Activated naive CD4-positive, alpha-beta T cell treated with Interleukin-2 at 50 U/mL for 16 hours (primary cell): ENCODE results near the gene NBAS.
A peak's percentile ranks its signal among the peaks of the same experiment; 100 is the strongest.

ENCODE experiments used
- DNase-seq: peaks from one replicate; pipeline ENCODE4 v3.0.0-alpha.2; 2020

NBAS gene

DNA sequence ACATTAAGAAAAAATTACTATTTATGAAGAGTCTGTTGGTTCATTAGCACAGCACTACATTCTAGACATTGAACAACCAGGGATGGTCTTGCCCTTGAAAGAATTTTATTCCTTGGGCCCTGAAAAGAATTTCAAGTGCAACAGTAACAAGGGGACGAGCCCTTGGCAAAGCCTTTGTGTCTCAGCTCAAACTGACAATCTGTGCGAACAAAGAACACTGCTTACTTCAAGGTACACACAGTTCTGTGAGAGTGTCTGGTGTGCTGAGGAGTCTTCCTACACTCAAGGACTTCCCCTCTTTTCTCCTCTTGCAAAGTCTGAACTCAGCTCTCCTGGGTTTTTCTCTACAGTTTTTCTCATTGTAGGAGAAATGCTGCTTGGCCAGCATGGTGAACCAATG lies 373.4 kb downstream of the NBAS start:
- no peak for DNase-seq

DNA sequence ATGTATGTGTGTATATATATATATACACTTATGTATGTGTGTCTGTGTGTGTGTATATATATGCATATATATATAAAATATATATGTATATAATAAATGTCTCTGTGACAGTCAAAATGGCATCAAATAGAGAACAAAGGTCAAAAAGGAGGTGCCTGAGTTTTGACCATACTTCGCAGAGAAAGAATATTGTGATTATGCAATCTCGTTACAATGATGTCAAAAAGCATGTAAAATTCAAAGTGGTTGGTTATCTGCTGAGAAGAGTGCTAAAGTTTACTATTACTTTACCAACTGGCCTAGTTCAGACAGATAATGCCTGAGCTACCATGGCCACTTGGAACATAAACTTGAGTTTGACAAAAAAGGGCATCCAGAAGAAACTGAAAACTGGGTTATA lies 375.0 kb downstream of the NBAS start:
- no peak for DNase-seq

DNA sequence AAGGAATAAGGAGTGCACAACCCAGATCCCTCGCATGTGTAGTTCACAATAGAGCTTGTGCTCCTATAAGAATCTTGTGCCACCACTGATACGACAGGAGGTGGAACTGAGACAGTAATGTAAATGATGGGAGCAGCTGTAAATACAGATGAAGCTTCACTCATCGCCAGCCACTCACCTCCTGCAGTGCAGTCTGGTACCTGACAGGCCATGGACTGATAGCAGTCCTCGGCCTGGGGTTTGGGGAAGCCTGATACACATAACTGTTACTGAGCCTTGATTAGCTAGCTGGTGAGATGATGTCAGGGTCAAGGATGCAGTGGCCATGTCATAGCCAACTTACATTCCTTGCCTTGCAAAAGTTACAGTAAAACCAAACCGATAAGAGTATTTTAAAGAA lies 376.6 kb downstream of the NBAS start:
- DNase-seq: no peak

DNA sequence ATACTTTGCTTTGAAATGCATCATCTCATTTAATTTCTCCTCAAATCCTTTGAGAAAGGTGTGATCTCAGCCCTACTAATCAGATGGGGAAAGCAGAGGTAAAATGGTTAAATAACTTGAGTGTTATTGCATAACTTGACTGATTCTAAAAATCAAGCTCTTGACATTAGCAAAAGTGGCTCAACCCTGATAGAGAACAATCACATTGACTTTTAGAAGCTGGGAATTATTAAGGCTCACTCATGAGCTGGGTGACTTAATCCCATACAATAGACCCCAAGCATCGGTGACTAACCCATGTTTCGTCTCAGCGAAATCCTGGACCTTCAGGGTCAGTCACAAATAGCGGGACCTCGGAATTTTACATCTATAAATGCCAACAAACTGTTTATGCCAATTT lies 378.9 kb downstream of the NBAS start:
- no peak for DNase-seq

DNA sequence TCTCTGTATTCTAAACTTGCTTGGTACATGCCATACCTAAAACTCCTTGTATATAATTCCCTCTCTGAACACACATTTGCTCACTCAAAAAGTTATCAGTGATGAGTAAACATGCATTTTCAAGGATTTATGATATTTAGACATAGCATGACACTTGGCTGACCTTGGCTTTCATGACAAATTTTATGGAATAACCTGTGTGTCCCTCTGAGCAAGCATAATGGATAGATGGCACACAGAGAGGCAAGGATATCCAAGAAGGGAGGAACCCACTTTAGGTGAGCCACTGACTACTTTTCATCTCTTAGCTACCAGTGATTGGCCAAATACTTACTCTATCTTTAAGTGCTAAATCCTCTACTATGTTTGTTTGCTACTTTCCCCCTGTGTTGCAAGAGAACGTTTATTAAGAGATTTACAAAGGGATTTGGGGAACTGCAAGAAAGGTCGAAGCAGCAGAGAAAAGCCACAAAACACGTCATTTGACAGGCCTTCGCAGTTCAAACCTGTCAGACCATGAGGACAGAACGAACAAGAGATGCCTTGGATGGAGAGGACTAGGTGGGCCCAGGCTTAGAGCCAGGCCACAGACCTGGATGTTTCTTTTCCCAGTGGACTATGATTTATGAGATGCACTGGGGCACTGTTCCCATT lies 379.9 kb downstream of the NBAS start:
- DNase-seq: no peak

DNA sequence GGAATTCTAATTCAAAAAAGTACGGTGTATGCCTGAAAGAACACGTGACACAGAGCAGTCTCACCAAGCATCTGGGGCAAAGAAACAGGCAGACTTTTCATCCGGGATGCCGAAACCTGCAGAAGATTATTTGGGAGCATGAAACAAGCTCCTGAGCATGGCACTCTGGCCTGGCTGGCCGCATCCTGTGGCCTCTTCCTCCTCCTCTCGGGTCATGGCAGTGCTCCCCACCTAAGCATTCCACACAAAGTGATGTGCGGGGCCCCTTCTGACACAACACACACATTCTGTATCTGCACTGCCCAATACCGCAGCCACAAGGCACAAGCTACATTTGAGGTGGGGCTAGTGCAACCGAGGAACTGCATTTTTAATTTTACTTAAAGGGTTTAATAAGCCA lies 380.8 kb downstream of the NBAS start:
- no peak for DNase-seq

DNA sequence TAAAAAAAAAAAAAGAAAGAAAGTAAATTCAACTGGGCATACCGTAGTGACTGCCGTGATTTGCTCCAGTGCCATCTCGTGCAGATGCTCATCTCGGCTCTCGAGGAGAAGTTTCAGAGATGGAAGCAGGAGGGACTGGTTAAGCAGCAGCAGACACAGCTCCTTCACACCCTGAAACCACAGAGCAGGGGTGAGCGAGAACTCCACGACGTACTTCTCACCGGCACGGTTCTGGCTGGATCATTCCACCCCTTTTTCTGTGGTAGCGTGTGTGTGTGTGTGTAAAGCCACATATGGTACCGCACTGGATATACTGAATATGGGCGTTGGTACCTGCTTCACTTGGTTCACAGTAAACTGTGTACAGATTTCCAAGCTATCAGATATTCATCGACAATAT lies 382.2 kb downstream of the NBAS start:
- DNase-seq: peak; percentile 17

DNA sequence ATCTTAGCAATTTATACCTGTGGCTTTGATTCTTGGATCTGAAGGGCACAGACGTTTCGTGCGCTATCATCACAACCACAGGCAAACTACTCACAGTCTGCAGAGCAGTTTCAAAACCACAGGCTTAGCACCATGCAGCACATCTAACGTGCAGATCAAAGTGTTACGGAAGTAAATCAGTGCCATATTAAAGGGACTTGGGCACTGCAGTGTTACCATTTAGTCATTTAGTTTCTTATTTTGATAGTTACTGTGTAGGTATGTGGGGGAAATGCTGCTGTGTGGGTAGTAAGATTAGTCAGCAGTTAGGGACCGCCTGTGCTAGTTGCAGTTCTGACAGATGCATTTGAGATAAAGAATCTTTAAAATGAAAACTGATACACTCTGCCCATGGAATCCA lies 384.0 kb downstream of the NBAS start:
- peak; percentile 75 for DNase-seq

DNA sequence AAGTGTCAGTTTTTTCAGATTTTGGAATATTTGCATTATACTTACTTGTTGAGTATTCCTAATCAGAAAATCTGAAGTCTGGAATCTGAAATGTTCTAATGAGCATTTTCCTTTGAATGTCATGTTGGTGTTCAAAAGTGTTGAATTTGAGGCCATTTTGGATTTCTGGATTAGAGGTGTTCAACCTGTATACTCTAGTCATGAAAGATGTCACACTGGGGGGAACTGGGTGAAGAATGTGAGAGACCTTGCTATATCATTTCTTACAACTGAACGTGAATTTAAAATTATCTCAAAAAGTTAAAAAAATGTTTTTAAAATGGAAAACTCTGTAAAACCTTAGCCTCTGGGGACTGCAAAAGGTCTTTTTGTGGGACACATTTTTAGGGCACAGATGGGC lies 384.5 kb downstream of the NBAS start:
- no peak for DNase-seq

DNA sequence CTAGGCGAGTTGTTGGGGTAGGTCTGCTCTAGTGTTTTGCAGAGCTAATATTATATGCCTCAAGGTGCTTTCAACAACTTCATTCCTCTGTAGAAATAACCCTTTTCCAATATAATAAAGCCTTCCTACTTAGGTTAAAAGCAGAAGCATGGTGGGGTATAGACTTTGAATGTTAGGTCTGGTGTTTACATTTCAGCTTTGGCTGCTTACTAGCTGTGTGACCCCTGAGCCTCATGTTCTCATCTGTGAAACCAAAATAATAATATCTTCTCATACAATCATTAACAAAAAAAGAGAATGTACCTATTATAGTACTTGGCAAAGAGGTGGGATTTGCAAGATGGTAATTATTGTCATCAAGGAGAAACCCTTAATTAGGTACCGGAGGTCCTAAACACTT lies 386.6 kb downstream of the NBAS start:
- no peak for DNase-seq

DNA sequence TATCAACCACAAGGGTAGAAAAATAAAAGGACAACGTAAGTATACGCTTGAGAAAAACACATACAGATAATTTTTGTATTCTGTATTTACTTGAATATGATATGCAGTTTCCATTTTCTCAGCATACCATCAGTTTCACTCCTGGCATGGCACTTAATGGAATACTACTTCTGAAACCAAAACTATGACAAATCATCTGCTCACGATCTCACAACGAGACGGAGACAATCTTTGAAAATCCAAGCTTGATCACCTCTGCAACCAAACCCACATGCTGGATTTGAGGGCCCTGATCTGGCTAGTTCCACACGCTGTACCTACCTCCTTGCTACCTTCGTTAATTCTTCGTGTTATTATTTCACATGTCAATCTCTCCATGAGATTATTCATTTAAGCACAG lies 387.6 kb downstream of the NBAS start:
- DNase-seq: peak; percentile 12

DNA sequence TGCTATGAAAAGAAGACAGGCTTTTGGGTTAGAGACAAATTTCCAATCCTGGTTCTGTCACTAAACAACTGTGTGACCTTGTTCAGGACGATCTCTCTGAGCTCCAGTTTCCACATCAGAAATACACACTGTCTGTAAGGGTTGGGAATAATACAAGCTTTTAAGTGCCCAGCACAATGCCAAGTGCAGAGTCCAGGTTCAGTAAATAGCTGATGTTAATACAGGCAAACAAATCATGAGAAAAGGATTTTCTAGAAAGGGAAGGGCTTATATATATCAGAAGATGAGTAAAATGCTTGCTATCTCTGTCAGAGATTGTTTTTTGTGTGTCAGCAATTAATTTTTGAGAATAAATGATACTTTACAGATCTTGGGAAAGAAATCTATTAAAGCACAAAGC lies 388.3 kb downstream of the NBAS start:
- DNase-seq: no peak

DNA sequence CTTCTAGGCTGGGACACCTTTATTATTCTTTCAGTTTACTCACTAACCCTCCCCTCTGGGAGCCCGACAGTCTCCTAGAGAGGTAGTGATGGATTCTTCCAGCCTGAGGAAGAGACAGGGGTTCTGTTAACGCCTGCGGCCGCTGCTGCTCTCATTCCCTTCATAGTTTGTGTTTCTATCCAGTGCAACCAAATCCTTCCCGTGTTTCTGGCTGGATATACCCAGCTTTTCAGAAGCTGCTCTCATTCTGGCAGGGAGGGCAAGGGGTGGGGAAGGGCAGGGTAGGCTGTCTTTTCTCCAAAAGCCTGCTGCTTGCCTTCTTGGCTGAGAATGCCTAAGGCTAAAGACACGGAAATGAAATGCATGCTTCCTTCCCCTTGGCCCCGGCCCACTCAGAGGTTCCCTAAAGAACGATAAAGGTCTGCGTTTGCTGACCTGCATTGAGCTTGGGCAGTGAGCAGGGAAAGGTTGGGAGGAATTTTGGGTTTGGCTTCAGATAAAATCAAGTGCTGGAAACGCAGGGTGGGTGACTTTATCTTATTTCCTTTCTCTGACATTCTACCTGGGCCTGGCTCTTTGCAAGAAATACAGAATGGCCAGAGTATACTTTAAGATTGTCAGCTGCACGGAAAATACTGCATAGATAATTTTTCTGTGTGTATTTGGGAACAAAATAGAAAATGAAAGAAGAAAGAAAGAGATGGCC lies 390.9 kb downstream of the NBAS start:
- DNase-seq: no peak

DNA sequence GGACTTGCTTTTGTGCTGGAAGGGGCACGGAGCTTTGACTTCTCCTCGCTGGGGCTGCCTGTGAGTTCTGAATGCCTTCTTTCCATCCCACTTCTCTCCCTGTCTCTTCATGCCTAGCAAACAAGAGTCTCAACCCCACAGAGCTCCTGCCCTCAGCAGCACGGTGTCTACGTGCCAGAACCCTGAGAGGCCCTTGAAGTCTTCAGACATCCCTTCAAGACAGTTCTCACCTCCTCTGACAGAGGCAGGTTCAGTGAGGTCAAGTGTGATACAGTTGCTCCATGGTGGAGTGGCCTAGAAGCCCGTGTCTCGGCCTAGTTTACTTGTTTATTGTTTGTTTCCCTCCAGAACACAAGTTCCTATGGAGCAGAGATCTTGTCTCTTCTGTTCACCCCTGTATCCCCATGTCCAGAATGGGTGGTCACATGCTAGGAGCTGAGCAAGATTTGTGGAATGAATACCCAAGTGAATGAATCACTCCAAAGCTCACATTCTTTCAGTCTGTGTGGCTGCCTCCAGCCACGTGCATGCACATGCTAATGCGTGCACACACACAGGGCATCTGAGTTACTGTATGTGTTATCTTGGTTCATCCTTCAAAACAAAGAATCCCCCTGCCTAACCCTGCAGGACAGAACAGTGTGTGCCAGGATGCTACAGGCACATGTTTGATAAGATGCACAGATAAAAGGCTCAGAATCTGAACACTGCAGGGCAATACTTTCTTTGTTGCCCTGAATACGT lies 391.6 kb downstream of the NBAS start:
- DNase-seq: no peak

DNA sequence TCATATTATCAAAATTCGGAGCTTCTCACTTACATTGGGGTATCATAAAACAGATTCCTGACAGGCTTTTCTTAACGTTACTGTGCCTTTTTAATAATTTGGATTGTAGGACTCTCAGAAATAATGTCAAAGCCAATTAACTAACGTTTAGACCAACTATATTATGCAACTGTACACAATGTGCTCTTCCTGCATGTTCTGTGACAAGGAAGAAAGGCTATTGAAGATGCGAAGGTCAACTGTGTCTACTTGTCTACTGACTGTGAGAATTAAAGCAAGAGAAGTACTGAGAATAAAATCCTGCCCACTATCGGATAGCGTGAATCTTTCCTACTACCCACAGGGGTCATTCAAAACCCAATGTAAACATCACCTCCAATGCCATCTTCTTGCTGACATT lies 393.0 kb downstream of the NBAS start:
- no peak for DNase-seq

DNA sequence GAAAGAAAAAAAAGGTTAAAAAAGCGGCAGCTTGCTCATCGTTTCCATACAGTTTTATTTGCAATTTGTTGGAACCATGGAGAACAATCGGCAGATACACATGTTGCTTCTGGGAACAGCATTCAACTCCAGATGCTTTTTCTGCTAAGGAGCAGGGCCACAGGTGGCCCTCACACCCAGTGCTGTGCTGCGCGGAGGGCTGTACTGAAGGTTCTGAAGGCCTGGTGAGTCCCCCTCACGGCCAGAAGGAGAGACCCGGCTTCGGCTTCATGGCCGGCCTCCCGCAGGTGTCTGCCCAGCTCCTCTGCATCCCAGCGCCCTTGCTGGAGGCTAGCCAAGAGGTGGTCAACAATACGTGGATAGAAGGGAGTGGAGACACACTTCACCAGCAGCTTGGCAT lies 394.3 kb downstream of the NBAS start:
- DNase-seq: no peak

DNA sequence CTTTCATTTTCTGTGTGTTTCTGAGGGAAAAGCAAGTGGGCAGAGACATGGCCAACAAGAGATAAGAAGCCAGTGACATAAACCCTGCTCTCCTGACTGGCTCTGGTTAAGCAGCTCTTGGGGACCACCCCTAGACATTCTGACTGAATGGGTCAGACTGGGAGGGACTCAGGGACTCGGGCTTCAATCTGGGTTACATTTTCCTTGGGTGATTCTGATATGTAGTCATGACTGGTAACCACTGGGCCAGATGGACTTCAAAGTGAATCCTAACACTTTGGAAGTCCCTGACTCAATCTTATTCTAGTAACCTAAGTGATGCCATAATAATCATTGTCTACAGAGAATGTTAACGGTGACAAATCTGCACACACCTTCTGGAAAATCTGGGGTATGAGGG lies 397.8 kb downstream of the NBAS start:
- DNase-seq: no peak

DNA sequence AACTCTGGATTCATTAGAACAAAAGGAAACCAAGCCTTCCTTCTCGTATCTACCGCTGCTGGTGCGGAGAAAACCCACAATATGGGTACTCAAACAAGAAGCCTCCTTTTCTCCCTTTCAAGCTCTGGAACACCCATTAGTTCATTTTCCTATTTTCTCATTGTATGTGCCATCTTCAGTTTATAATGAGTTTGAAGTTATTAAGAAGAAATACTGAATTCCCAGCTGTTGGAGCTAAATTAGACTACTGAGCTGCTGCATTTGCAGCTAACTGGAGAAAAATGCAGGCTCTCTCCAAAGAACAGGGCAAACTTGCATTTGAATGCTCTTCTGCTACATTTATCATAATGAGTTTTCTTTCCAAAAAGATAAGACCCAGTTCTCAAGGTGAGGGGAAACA lies 398.5 kb downstream of the NBAS start:
- no peak for DNase-seq

DNA sequence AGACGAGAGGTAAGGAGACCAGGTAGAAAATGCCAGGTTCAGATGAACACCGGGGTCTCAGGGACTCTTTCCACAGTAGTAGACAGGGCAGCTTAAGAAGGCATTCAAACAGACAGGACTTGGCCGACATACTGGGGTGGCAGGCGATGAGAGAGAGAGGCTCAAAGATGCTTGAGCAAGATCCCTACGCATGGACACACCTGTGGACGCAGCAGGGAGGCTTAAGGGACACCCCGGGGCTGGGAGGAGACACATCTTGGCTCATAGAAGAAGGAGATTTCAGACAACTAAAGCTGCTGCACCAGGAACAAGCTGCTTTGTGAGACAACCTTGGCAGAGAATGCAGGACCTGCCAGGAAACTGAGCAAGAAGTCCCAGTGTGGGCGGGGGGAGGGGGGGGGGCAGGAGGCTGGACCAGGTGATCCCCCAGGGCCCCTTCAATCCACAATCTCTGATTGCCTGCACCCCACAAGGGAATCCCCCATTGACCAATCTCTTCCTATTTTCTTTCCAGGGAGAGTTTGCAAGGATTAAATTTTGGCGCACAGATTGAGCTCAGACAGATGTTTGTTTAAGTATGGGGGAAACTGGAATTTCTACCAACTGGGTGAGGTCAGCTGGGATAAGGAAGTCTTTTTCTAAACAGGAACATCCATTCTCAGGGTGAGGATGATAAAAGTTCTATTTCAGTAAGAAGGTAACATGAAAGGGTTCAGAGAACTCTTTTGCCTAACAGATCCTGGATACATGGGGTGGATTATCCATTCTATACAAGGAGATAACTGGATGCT lies 400.7 kb downstream of the NBAS start:
- no peak for DNase-seq

DNA sequence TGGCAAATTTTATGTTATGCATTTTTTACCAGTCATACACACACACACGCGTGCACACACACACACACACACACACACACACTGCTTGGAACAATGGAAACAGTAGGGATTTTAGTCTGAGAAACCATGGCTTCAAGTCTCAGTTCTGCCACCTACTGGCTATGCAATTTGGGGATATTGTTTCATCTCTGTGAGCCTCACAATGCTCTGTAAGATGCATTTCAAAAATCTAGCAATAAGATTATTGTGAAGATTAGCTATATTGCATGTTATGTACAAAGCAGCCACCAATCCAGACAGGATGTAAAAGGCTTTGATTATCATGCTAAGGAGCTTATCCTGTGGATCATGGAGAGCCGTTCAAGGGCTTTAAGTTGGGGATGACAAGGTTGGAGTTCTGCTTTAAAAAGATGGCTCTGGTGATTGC lies 401.4 kb downstream of the NBAS start:
- no peak for DNase-seq

DNA sequence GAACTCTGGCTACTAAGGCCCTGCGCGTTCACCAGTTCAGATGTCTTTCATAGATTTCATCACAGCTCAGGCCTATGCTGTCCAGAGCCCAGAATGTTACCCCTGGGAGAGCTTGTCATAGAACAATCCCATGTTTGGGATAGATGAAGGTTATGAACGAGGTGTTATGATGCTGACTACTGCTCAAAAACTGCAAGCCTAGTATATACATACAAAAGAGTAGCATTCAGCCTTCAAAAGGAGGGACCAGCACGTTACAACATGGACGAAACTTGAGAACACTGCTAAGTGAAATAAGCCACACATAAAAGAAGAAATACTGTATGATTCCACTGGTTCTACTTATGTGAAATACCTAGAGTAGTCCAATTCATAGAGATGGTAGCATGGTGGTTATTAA lies 401.9 kb downstream of the NBAS start:
- no peak for DNase-seq

DNA sequence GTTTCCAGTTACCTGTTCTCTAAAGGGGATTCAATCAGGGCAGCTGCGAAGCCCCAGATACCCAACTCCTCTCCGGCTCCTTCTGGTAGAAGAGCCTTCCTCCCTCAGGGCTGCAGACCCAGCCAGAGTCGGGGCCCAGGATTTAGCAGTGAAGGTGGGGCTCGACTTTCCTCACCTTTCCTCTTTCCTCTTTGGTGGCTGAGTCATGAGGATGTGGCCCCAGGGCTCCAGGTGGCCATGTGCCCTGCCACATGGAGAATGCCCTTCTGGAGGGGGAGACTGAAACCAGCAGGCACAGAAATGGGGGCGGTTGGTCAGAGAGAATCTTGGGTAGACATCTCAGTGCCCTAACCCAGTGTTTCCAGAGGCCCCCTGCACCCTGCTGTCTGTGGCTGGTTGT lies 402.6 kb downstream of the NBAS start:
- DNase-seq: no peak

DNA sequence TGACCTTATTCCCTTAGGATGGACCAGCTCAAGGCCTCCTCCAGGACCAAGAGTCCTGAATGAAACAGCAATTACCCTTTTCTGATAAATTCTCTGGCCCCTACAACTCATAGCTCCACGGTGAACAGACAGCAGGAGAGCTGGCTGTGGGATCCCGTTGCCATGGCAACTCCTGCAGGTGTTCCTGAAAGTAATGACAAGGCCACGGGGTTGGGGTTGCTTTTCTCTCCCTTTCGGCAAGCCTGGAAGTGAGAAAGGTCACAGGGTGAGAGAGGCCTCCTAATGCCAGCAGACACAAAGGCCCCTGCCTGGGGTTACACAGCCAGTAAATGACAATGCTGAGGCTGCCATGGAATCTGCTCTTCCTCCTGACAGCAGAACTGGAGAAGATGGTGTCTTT lies 403.0 kb downstream of the NBAS start:
- DNase-seq: no peak
